ENCODE results near the gene SETD4. TPM values are rescaled to one million over a fixed set of nuclear protein-coding genes. Genes with fewer than 3 reads are reported as not detected.

SETD4 gene
- total and polyA plus RNA-seq, 4 donors = 2.9 to 12.0 (median 6.8) TPM

GRCh38 chr21:36035381-36035791 is 24.9 kb downstream of the SETD4 start:
- TF ChIP-seq ZBTB33 (IDR thresholded peaks at IDR 0.05) (no peak), NR2F2 (IDR thresholded peaks at IDR 0.05) (no peak), TAF1 (conservative IDR thresholded peaks at IDR 0.05) (no peak), JUND (IDR thresholded peaks at IDR 0.05) (no peak), HNF4A (conservative IDR thresholded peaks at IDR 0.05) (no peak), GABPA (IDR thresholded peaks at IDR 0.05 in 1 of 2, conservative IDR thresholded peaks at IDR 0.05 in 1 of 2) (no peak), YY1 (IDR thresholded peaks at IDR 0.05) (no peak), HNF4G (IDR thresholded peaks at IDR 0.05) (no peak), SP1 (IDR thresholded peaks at IDR 0.05) (no peak), RXRA (IDR thresholded peaks at IDR 0.05) (no peak), EGR1 (IDR thresholded peaks at IDR 0.05; ENCODE audit: low read depth in 2 of 2) (no peak), CTCF (IDR thresholded peaks at IDR 0.05; ENCODE audit: low read depth, low read length, missing input control) (no peak), FOXA2 (IDR thresholded peaks at IDR 0.05) (no peak), FOXA1 (IDR thresholded peaks at IDR 0.05) (no peak)
- Histone ChIP-seq H3K9ac (ENCODE audit: low read depth in 1 of 2, low read length in 2 of 2) (no peak overlapping the region), H3K4me1 (ENCODE audit: control insufficient read depth in 4 of 4, insufficient read depth in 4 of 4, low read length in 3 of 4) (no peaks in the 10 kb centered on the region), H3K4me3 (ENCODE audit: low read depth in 1 of 3, low read length in 3 of 3) (no peak overlapping the region), H3K36me3 (ENCODE audit: control insufficient read depth in 4 of 4, insufficient read depth in 3 of 4, low read depth in 1 of 4, low read length in 3 of 4) (peaks cover 16 to 37% (median 35%) of the 10 kb centered on the region in 4 donors), H3K27me3 (ENCODE audit: control insufficient read depth in 4 of 4, insufficient read depth in 4 of 4, low read length in 3 of 4) (no peaks in the 10 kb centered on the region), H3K27ac (ENCODE audit: low read depth in 1 of 2, low read length in 2 of 2) (no peak overlapping the region), H3K9me3 (ENCODE audit: control insufficient read depth in 4 of 4, low read length in 3 of 4) (no peaks in the 10 kb centered on the region)
- 89% methylated on average over 10 of the region's 10 CpGs for WGBS
- peak; percentile 41 for DNase-seq (ENCODE audit: low spot score)

GRCh38 chr21:36034211-36034913 is 26.0 kb downstream of the SETD4 start:
- no peaks in the 10 kb centered on the region for H3K4me1 ChIP-seq (ENCODE audit: control insufficient read depth in 4 of 4, insufficient read depth in 4 of 4, low read length in 3 of 4)
- TF ChIP-seq REST (IDR thresholded peaks at IDR 0.05) = no peak
- TF ChIP-seq FOXA2 (IDR thresholded peaks at IDR 0.05) = no peak
- no peak for TF ChIP-seq FOXA1 (IDR thresholded peaks at IDR 0.05)
- no peak for TF ChIP-seq YY1 (IDR thresholded peaks at IDR 0.05)
- TF ChIP-seq JUND (IDR thresholded peaks at IDR 0.05) = no peak
- no peak for TF ChIP-seq NR2F2 (IDR thresholded peaks at IDR 0.05)
- no peak for TF ChIP-seq EGR1 (IDR thresholded peaks at IDR 0.05; ENCODE audit: low read depth in 2 of 2)
- no peak for DNase-seq (ENCODE audit: low spot score)
- peaks cover 11 to 33% (median 28%) of the 10 kb centered on the region in 4 donors for H3K36me3 ChIP-seq (ENCODE audit: control insufficient read depth in 4 of 4, insufficient read depth in 3 of 4, low read depth in 1 of 4, low read length in 3 of 4)
- no peaks in the 10 kb centered on the region for H3K9me3 ChIP-seq (ENCODE audit: control insufficient read depth in 4 of 4, low read length in 3 of 4)
- 85% methylated on average over 16 of the region's 16 CpGs for WGBS
- no peaks in the 10 kb centered on the region for H3K27me3 ChIP-seq (ENCODE audit: control insufficient read depth in 4 of 4, insufficient read depth in 4 of 4, low read length in 3 of 4)
- no peak overlapping the region for H3K27ac ChIP-seq (ENCODE audit: low read depth in 1 of 2, low read length in 2 of 2)
- no peak overlapping the region for H3K4me3 ChIP-seq (ENCODE audit: low read depth in 1 of 3, low read length in 3 of 3)
- H3K9ac ChIP-seq (ENCODE audit: low read depth in 1 of 2, low read length in 2 of 2) = no peak overlapping the region

All from liver (tissue), 9 donors.